GM12878 (cell line): Measurements from ENCODE around the gene C1QB. TPM values are rescaled to one million over a fixed set of nuclear protein-coding genes. Genes with fewer than 3 reads are reported as not detected.

ENCODE experiments used
- ATAC-seq: fragments of 200-7000 bp; cut with Tn5 transposase; 3 replicates; pipeline ENCODE4 v1.9.1; 2020; ENCODE audit warnings: mild to moderate bottlenecking, moderate library complexity
- BruUV-seq: library from RNA; stranded (reverse); fragments of 400-500 nt; replicated peaks from 2 replicates; lab custom pipeline; 2021; lab: Mats Ljungman, UMichigan
- CTCF ChIA-PET: fragments of 300-600 bp; sonication (Branson Sonifier 250); formaldehyde crosslinking; extraction: SDS; loops from one replicate; lab custom pipeline; 2021; ENCODE audit warnings: inconsistent platforms; lab: Yijun Ruan, JAX
- POLR2A ChIA-PET: fragments of 350-600 bp; formaldehyde crosslinking; extraction: SDS; loops from one replicate; lab custom pipeline; 2021; ENCODE audit warnings: inconsistent platforms; lab: Charles Lee
- RAD21 ChIA-PET: fragments of 300-600 bp; sonication (Branson Sonifier 250); formaldehyde crosslinking; loops from one replicate; lab custom pipeline; 2023; ENCODE audit warnings: antibody characterized with exemption; ENCODE audit not compliant: unreplicated experiment; lab: Charles Lee
- SMC1A ChIA-PET: fragments of 300-600 bp; sonication (Branson Sonifier 250); formaldehyde crosslinking; loops from one replicate; lab custom pipeline; 2023; ENCODE audit not compliant: unreplicated experiment, uncharacterized antibody; lab: Charles Lee
- DNase-seq: peaks from one replicate; pipeline ENCODE4 v3.0.0-alpha.2; 2011; ENCODE audit warnings: low read depth, low spot score
- FAIRE-seq: peaks from 3 replicates; lab custom pipeline; 2011; peaks lifted over from hg19 to GRCh38; lab: Jason Lieb, UNC
- H2AFZ ChIP-seq: 2 replicates; pipeline ENCODE4 v1.6.0; 2011; ENCODE audit warnings: low read depth, low read length, control low read depth; ENCODE audit not compliant: control insufficient read depth
- H3K27ac ChIP-seq: 2 replicates; pipeline ENCODE4 v1.5.1; 2011; ENCODE audit warnings: control low read depth; ENCODE audit not compliant: control insufficient read depth, insufficient read depth
- H3K27me3 ChIP-seq, 2 experiments: replicated peaks in 1 of 2; 2 replicates each; pipeline versions ENCODE4 v1.6.0 to v1.6.1; 2011; ENCODE audit warnings: low read length in 1 of 2; ENCODE audit not compliant: control insufficient read depth in 2 of 2, insufficient read depth in 2 of 2
- H3K36me3 ChIP-seq, 2 experiments: 2 replicates each; pipeline ENCODE4 v1.5.1; 2011; ENCODE audit warnings: low read length in 1 of 2; ENCODE audit not compliant: control insufficient read depth in 2 of 2, insufficient read depth in 2 of 2
- H3K4me1 ChIP-seq: 2 replicates; pipeline ENCODE4 v1.6.1; 2011; ENCODE audit warnings: mild to moderate bottlenecking, low read length, moderate library complexity, mixed read lengths; ENCODE audit not compliant: control insufficient read depth, insufficient read depth
- H3K4me2 ChIP-seq: 2 replicates; pipeline ENCODE4 v1.6.0; 2011; ENCODE audit warnings: control low read depth; ENCODE audit not compliant: control insufficient read depth, insufficient read depth
- H3K4me3 ChIP-seq: fragments of 200-600 bp; sonication (generic); 2 replicates; pipeline ENCODE4 v1.5.1; 2016
- H3K79me2 ChIP-seq: 2 replicates; pipeline ENCODE4 v1.6.0; 2011; ENCODE audit warnings: low read length; ENCODE audit not compliant: control insufficient read depth, insufficient read depth
- H3K9ac ChIP-seq: 2 replicates; pipeline ENCODE4 v1.8.0; 2011; ENCODE audit warnings: low read length, control low read depth, mixed read lengths; ENCODE audit not compliant: control insufficient read depth, insufficient read depth
- H3K9me3 ChIP-seq: replicated peaks from 3 replicates; pipeline ENCODE4 v1.5.1; 2011; ENCODE audit warnings: mild to moderate bottlenecking, low read length; ENCODE audit not compliant: control insufficient read depth, insufficient read depth
- H4K20me1 ChIP-seq: 2 replicates; pipeline ENCODE4 v1.6.0; 2011; ENCODE audit not compliant: control insufficient read depth, insufficient read depth
- BCL3 ChIP-seq: IDR thresholded peaks from 2 replicates; pipeline ENCODE4 v1.6.1; 2011; ENCODE audit warnings: borderline replicate concordance, low read depth, mild to moderate bottlenecking, moderate library complexity, low read length; ENCODE audit not compliant: insufficient read depth, poor library complexity, severe bottlenecking
- CEBPZ ChIP-seq: fragments of 150-350 bp; IDR thresholded peaks from 2 replicates; pipeline ENCODE4 v1.6.1; 2016; ENCODE audit warnings: low read depth, low read length
- GATAD2B ChIP-seq: fragments of 450-650 bp; conservative IDR thresholded peaks from 2 replicates; pipeline ENCODE4 v1.6.1; 2017; ENCODE audit warnings: low read depth, mild to moderate bottlenecking, moderate library complexity
- IRF3 ChIP-seq: fragments of 450-650 bp; IDR thresholded peaks from 2 replicates; pipeline ENCODE4 v1.6.1; 2014; ENCODE audit warnings: mild to moderate bottlenecking
- MTA3 ChIP-seq: IDR thresholded peaks from 2 replicates; pipeline ENCODE4 v1.6.1; 2012; ENCODE audit warnings: low read length, inconsistent platforms, borderline replicate concordance
- STAT3 ChIP-seq: IDR thresholded peaks from 2 replicates; pipeline ENCODE4 v1.6.1; 2011; ENCODE audit warnings: low read depth, low read length, improper control_type of control experiment
- ZBED1 ChIP-seq: IDR thresholded peaks from 2 replicates; pipeline ENCODE4 v1.6.1; 2016; ENCODE audit warnings: borderline replicate concordance
- ZBTB40 ChIP-seq: fragments of 450-650 bp; IDR thresholded peaks from 2 replicates; pipeline ENCODE4 v1.6.1; 2016; ENCODE audit warnings: mild to moderate bottlenecking, moderate library complexity, borderline replicate concordance
- WGBS: methylation state at CpG from one replicate; pipeline ENCODE4 v1.1.6; 2016; ENCODE audit warnings: low lambda C conversion rate; ENCODE audit not compliant: insufficient replicate concordance, insufficient coverage; ENCODE audit errors: missing lambda C conversion rate; 5-methylcytosine and 5-hydroxymethylcytosine counted together
- in situ Hi-C: fragments of 300-500 bp; cut with MboI; formaldehyde crosslinking; loops from 9 replicates; pipeline ENCODE4 v1.14.3; 2018; ENCODE audit warnings: mixed read lengths
- intact Hi-C: fragments of 100-400 bp; cut with micrococcal nuclease; formaldehyde crosslinking; loops from one replicate; pipeline ENCODE4 v1.14.2; 2022; ENCODE audit not compliant: unreplicated experiment
- polyA plus RNA-seq, 11 experiments: library from polyadenylated mRNA; depleted of rRNA in 4 of 11; unstranded in 6 of 11; stranded (reverse) in 5 of 11; fragments of >200 nt; fragmentation: Nextera tagmentation in 4 of 11; fragmentation: Illumina TruSeq in 1 of 11; extraction: Ambion mirVana in 4 of 11; extraction: Trizol in 1 of 11; gene quantifications; 1 replicate in 1 of 11; 2 replicates in 10 of 11; pipeline versions ENCODE4 v1.2.1 to v1.2.3, GENCODE V29; 2011 to 2016; ENCODE audit warnings: inconsistent platforms in 2 of 11, missing spikeins in 2 of 11, low read depth in 1 of 11
- total RNA-seq, 4 experiments: library from RNA; depleted of rRNA in 3 of 4; stranded (reverse); fragments of >200 nt in 3 of 4; fragmentation: Illumina TruSeq in 1 of 4; extraction: Trizol in 1 of 4; gene quantifications; 2 replicates each; pipeline versions ENCODE4 v1.2.1 to v1.2.3, GENCODE V29; 2013 to 2021

C1QB gene
- total and polyA plus RNA-seq, 10 of the 15 experiments (the other 5 are each of a cell fraction or from before 2014, with no cell fraction given) = 0.62 TPM; not detected in 9

- no peak overlapping the region for H3K9ac ChIP-seq
- H4K20me1 ChIP-seq = no peaks in the 10 kb centered on the region
- DNase-seq = no peak
- no peak overlapping the region for H2AFZ ChIP-seq
- POLR2A ChIA-PET = no interaction called here
- SMC1A ChIA-PET = no interaction called here
- no peaks in the 10 kb centered on the region for H3K9me3 ChIP-seq
- no peaks in the 10 kb centered on the region for H3K4me1 ChIP-seq
- H3K27ac ChIP-seq = no peak overlapping the region
- in situ Hi-C loops = no loop called here
- no peak for FAIRE-seq
- no peak overlapping the region for H3K4me2 ChIP-seq
- no peak for ATAC-seq
- peaks cover 0 to 2% of the 10 kb centered on the region in 2 experiments; a peak in 2 of 4 replicates for H3K27me3 ChIP-seq
- H3K4me3 ChIP-seq = no peak overlapping the region
- no peaks in the 10 kb centered on the region for H3K36me3 ChIP-seq
- RAD21 ChIA-PET = no interaction called here
- BruUV-seq = no TSS peak
- TF ChIP-seq IRF3 (no peak), MTA3 (no peak), ZBED1 (no peak), CEBPZ (no peak), ZBTB40 (no peak), GATAD2B (no peak), STAT3 (no peak), BCL3 (no peak)
- TF ChIP-seq, all 136 proteins: peak for 0
- CTCF ChIA-PET = no interaction called here
- 32% methylated on average over 20 of the region's 20 CpGs for WGBS
- H3K79me2 ChIP-seq = no peaks in the 10 kb centered on the region
- intact Hi-C loops = no loop called here
Observed at GRCh38 chr1:22626237-22627157, 26.5 kb upstream of the C1QB start.
